Activated CD4-positive, alpha-beta T cell treated with anti-CD3 and anti-CD28 coated beads for 36 hours (primary cell): ENCODE measurements around the gene ZNF138. TPM values are rescaled to one million over a fixed set of nuclear protein-coding genes. Genes with fewer than 3 reads are reported as not detected.
"Not testable (repeated sequence)": the region's sequence is repeated elsewhere in the genome, so short reads cannot be mapped to it uniquely, and the experiment has no call there.

ENCODE experiments used
- ATAC-seq: fragments of 200-7000 bp; cut with Tn5 transposase; one replicate; pipeline ENCODE4 v1.10.0; 2021; ENCODE audit warnings: mild to moderate bottlenecking, moderate library complexity
- CTCF ChIA-PET: fragments of 350-600 bp; sonication (Branson Sonifier 250); formaldehyde crosslinking; loops from one replicate; lab custom pipeline; 2021; ENCODE audit warnings: antibody characterized with exemption; lab: Charles Lee
- POLR2A ChIA-PET: fragments of 350-600 bp; sonication (Branson Sonifier 250); formaldehyde crosslinking; loops from one replicate; lab custom pipeline; 2021; ENCODE audit warnings: antibody characterized with exemption, inconsistent platforms; lab: Charles Lee
- DNase-seq: peaks from one replicate; pipeline ENCODE4 v3.0.0-alpha.2; 2020
- H3K27ac Mint-ChIP-seq: one replicate; pipeline ENCODE4 v1.8.0; 2021; ENCODE audit warnings: mixed read lengths
- H3K27me3 Mint-ChIP-seq: one replicate; pipeline ENCODE4 v1.8.0; 2021; ENCODE audit warnings: mixed read lengths
- H3K36me3 Mint-ChIP-seq: one replicate; pipeline ENCODE4 v1.8.0; 2021; ENCODE audit warnings: low read depth, mixed read lengths
- H3K4me1 Mint-ChIP-seq: one replicate; pipeline ENCODE4 v1.8.0; 2021; ENCODE audit warnings: mixed read lengths
- H3K4me3 Mint-ChIP-seq: one replicate; pipeline ENCODE4 v1.8.0; 2021; ENCODE audit warnings: mild to moderate bottlenecking, moderate library complexity, mixed read lengths
- H3K9me3 Mint-ChIP-seq: one replicate; pipeline ENCODE4 v1.8.0; 2021; ENCODE audit warnings: low read depth, mixed read lengths
- intact Hi-C, 2 experiments: fragments of 100-400 bp; cut with DNase I in 1 of 2; cut with micrococcal nuclease in 1 of 2; formaldehyde crosslinking; loops; one replicate each; pipeline versions ENCODE4 v1.14.2 to v1.15.1; 2022 to 2024; cut with DNase I, micrococcal nuclease
- total RNA-seq, 2 experiments: library from RNA; stranded (reverse); gene quantifications; one replicate each; pipeline ENCODE4 v1.2.3, GENCODE V29; 2021

ZNF138 gene
- total RNA-seq, 2 experiments from 2014 or later: 12.0 to 19.6 TPM

DNA sequence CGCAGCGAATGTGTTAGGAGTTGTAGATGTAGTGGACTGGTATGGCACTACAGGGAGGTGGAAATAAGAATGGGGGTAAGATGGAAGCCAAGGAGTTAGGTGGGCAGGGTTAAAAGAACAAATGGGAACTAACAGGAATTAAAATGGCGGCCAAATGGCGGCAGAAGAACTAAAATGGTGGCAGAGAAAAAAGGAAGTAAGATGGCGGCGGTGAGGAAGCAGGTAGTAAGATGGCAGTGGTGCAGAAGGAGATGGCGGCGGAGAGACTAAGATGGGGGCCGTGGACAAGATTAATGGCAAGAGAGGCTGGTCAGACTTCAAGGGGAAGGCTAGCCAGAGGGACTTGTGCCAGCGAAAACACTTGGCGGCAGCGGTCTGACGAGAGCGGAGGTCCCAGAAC is 44.5 kb downstream of the ZNF138 start:
- DNase-seq (no peak), ATAC-seq (no peak)
- Mint-ChIP-seq H3K4me1 (no peaks in the 10 kb centered on the region), H3K36me3 (peaks cover 9% of the 10 kb centered on the region), H3K27ac (no peak overlapping the region), H3K27me3 (no peaks in the 10 kb centered on the region), H3K4me3 (no peak overlapping the region), H3K9me3 (peaks cover 30% of the 10 kb centered on the region)
- POLR2A ChIA-PET: no interaction called here
- intact Hi-C loops: no loop called here
- CTCF ChIA-PET: no interaction called here

DNA sequence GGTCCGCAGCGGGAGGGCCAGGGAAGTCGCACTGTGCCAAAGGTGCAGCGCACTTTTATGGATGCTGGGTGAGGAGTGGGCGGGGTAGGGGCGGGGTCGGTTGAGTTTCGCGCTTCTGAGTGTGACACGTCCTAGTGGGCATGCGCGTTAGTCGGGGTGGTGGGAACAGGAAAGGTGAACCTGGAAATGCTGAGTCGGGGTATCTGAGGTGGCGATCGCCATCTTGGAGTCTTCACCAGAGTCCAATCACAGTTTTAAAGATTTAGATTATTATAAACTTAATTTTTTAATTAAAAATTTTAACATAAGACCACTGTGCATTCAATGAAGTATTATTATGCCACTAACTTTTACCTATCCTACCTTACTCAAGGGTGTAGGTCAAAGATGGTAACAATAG is 45.7 kb downstream of the ZNF138 start:
- intact Hi-C loops: no loop called here
- ATAC-seq (no peak), DNase-seq (no peak)
- Mint-ChIP-seq H3K27ac (no peak overlapping the region), H3K4me3 (no peak overlapping the region), H3K27me3 (no peaks in the 10 kb centered on the region), H3K36me3 (peaks cover 5% of the 10 kb centered on the region), H3K4me1 (no peaks in the 10 kb centered on the region), H3K9me3 (peaks cover 23% of the 10 kb centered on the region)
- ChIA-PET CTCF (no interaction called here), POLR2A (no interaction called here)

DNA sequence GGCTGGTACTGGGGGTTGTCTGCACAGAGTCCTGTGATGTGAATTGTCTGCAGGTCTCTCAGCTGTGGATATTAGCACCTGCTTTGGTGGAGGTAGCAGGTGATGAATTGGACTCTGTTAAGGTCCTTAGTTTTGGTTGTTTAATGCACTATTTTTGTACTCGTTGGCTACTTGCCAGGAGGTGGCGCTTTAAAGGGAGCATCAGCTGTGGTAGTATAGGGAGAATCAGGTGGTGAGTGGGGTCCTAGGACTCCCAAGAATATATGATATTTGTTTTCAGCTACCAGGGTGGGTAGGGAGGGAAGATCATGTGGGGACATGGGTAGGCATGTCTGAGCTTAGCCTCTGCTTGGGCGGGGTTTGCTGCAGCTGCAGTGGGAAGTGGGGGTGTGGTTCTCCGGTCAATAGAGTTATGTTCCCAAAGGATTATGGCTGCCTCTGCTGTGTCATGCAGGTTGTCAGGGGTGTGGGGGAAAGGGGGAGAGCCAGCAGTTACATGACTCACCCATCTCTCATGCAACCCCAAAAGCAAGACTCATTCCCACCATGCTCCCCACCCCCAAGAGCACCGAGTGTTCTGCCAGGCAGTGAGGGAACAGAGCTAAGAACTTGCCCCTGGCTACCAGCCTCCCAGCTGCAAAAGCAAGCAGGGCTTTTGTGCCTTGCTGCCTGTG is 55.2 kb downstream of the ZNF138 start:
- Mint-ChIP-seq H3K27me3 (no peaks in the 10 kb centered on the region), H3K9me3 (peaks cover 15% of the 10 kb centered on the region), H3K4me3 (no peak overlapping the region), H3K27ac (no peak overlapping the region), H3K36me3 (peaks cover 3% of the 10 kb centered on the region), H3K4me1 (no peaks in the 10 kb centered on the region)
- no peak for ATAC-seq
- ChIA-PET CTCF (interaction anchor here (0.8 kb wide), 1 partner anchor 597 kb away, joined by 3 read pairs; no protein-coding TSS in a partner anchor), POLR2A (no interaction called here)
- no peak for DNase-seq
- intact Hi-C loops: no loop called here

DNA sequence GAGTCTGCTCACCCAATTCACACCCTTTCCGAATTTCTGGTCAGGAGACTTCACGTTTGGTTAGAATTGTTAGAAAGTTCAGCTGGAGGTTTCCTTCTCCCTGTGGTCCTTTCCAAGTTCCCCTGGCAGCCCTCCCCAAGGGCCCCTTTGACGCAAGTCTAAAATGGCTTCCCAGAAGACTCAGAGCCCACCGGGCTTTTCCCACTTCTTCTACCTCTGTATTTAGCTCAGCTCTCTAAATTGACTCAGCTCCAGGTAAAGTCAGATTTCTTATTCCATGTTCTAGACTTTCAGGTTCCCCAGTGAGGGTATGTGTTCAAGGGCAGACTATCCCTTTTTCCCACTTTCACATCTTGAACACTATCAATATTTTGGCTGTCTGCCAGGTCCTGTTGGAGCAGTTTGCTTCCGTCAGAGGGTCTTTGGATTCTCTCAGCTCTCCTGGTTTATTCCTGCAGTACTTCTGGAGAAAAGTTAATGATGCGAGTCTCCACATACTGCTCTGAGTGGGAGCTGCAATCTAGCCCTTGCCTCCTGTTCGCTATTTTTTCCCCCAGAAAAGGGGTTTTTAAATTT is 55.8 kb downstream of the ZNF138 start:
- H3K27ac Mint-ChIP-seq: no peak overlapping the region
- ATAC-seq: no peak
- ChIA-PET POLR2A (no interaction called here), CTCF (interaction anchor here (0.8 kb wide), 1 partner anchor 596 kb away, joined by 3 read pairs; no protein-coding TSS in a partner anchor)
- H3K9me3 Mint-ChIP-seq: peaks cover 13% of the 10 kb centered on the region
- H3K4me3 Mint-ChIP-seq: no peak overlapping the region
- intact Hi-C loops: no loop called here
- peaks cover 3% of the 10 kb centered on the region for H3K36me3 Mint-ChIP-seq
- H3K4me1 Mint-ChIP-seq: no peaks in the 10 kb centered on the region
- DNase-seq: no peak
- no peaks in the 10 kb centered on the region for H3K27me3 Mint-ChIP-seq

DNA sequence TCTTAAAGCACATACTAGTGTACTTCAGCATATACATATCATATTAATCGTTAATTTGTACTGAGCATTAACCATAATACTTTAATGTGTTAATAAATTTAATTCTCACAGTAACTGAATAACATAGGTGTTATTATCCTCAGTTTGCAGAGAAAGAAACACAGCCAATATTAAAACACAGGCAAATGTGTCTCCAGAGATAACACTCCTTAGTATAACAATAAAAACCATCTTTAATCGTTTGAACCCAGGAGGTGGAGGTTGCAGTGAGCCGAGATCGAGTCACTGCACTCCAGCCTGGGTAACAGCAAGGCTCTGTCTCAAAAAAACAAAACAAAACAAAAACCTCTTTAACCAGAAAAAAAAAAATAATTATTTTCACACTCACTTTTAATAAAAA is 59.5 kb downstream of the ZNF138 start:
- no peak overlapping the region for H3K4me3 Mint-ChIP-seq
- CTCF ChIA-PET: no interaction called here
- intact Hi-C loops: no loop called here
- POLR2A ChIA-PET: no interaction called here
- peaks cover 5% of the 10 kb centered on the region for H3K9me3 Mint-ChIP-seq
- no peaks in the 10 kb centered on the region for H3K4me1 Mint-ChIP-seq
- H3K27ac Mint-ChIP-seq: no peak overlapping the region
- H3K36me3 Mint-ChIP-seq: peaks cover 3% of the 10 kb centered on the region
- DNase-seq (no peak), ATAC-seq (no peak)
- no peaks in the 10 kb centered on the region for H3K27me3 Mint-ChIP-seq

DNA sequence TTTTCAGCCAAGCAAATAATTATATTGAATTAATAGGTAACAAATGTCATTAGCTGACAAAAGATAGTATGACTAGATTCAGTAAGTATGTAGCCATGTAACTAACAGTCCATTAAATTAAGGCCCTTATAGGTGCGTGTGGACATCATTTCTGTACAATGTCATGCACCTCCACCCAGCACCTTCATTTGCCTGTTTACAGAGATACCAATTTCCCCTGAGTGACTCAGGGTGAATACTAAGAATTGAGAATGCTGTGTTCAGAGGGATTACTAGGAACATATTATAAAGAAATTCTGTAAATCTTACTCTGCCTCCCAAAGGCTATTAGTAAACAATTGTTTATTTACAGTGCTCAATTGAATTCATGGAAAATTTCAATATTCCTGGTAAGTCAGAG is 60.7 kb downstream of the ZNF138 start:
- POLR2A ChIA-PET: no interaction called here
- intact Hi-C loops: no loop called here
- Mint-ChIP-seq H3K27ac (no peak overlapping the region), H3K9me3 (no peaks in the 10 kb centered on the region), H3K27me3 (no peaks in the 10 kb centered on the region), H3K36me3 (no peaks in the 10 kb centered on the region), H3K4me3 (no peak overlapping the region), H3K4me1 (no peaks in the 10 kb centered on the region)
- DNase-seq: no peak
- no peak for ATAC-seq
- CTCF ChIA-PET: no interaction called here

DNA sequence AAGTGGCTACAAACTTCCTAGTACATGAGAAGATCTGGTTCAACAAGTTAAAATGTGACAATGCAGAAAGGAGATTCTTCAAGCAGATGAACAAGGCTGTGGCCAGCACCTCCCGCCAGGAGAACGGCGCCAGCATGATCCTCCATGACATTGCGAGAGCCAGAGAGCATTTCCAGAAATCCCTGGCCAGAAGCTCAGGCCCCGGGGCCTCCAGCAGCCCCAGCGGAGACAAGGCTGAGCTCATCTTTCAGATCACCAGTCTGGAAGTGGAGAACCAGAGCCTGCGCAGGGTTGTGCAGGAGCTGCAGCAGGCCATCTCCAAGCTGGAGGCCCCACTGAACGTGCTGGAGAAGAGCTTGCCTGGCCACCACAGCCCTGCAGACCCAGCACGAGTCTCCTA is 68.8 kb downstream of the ZNF138 start:
- POLR2A ChIA-PET: no interaction called here
- H3K9me3 Mint-ChIP-seq: peaks cover 2% of the 10 kb centered on the region
- H3K4me1 Mint-ChIP-seq: no peaks in the 10 kb centered on the region
- no peak overlapping the region for H3K4me3 Mint-ChIP-seq
- CTCF ChIA-PET: no interaction called here
- intact Hi-C loops: no loop called here
- H3K27me3 Mint-ChIP-seq: no peaks in the 10 kb centered on the region
- DNase-seq (no peak), ATAC-seq (no peak)
- H3K36me3 Mint-ChIP-seq: no peaks in the 10 kb centered on the region
- H3K27ac Mint-ChIP-seq: no peak overlapping the region

DNA sequence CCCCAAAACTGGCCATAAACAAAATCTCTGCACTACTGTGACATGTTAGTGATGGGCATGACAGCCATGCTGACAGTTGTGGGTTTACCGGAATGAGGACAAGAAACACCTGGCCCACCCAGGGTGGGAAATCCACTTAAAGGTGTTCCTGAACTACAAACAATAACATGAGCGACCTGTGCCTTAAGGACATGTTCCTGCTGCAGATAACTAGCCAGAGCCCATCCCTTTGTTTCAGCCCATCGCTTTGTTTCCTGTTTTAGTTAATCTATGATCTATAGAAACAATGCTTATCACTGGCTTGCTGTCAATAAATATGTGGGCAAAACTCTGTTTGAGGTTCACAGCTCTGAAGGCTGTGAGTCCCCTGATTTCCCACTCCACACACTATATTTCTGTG is 69.3 kb downstream of the ZNF138 start:
- ATAC-seq, H3K4me3 Mint-ChIP-seq, H3K9me3 Mint-ChIP-seq, DNase-seq, CTCF ChIA-PET, H3K36me3 Mint-ChIP-seq, H3K27me3 Mint-ChIP-seq, H3K27ac Mint-ChIP-seq, POLR2A ChIA-PET, intact Hi-C loops, H3K4me1 Mint-ChIP-seq: not testable (repeated sequence)

DNA sequence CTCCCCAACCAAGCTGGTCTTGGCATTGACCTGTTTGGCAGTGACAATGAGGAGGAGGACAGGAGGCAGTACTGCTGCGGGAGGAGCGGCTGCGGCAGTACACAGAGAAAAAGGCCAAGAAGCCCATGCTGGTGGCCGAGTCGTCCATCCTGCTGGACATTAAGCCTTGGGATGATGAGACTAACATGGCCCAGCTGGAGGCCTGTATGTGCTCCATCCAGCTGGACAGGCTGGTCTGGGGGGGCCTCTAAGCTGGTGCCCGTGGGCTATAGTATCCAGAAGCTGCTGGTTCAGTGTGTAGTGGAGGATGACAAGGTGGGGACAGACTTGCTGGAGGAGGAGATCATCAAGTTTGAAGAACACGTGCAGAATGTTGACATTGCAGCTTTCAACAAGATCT is 69.7 kb downstream of the ZNF138 start:
- peaks cover 2% of the 10 kb centered on the region for H3K9me3 Mint-ChIP-seq
- no peaks in the 10 kb centered on the region for H3K4me1 Mint-ChIP-seq
- no peaks in the 10 kb centered on the region for H3K36me3 Mint-ChIP-seq
- CTCF ChIA-PET: no interaction called here
- ATAC-seq (no peak), DNase-seq (no peak)
- H3K27ac Mint-ChIP-seq: no peak overlapping the region
- intact Hi-C loops: no loop called here
- POLR2A ChIA-PET: no interaction called here
- no peaks in the 10 kb centered on the region for H3K27me3 Mint-ChIP-seq
- H3K4me3 Mint-ChIP-seq: no peak overlapping the region

DNA sequence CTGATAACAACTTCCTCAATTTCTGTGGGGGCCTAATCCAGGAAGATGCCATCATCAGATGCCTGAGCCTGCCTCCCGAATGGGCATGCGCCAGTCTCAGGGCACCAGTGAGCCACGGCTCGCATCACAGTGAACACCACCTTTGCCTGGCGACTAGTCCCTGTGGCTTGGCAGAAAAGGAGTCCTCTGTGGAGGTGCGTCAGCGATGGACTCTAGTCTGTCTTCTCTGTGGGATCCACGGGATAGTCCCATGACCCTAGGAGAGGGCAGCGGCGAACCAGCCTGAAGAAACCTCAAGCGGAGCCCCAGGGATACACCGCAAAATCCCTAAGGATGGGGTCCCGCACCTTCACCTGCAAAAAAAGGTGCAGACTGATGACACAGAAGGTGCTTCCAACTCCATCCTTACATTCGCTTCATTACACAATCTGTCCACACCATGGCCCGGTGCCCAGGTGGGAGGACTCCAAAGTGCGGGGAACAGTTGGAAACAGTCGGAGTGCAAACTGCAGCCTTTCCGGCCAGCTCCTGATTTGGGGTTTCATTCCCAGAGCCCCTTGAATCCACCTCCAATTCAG is 73.7 kb downstream of the ZNF138 start:
- Mint-ChIP-seq H3K4me1 (no peaks in the 10 kb centered on the region), H3K9me3 (peaks cover 2% of the 10 kb centered on the region), H3K36me3 (no peaks in the 10 kb centered on the region), H3K4me3 (no peak overlapping the region), H3K27me3 (no peaks in the 10 kb centered on the region), H3K27ac (no peak overlapping the region)
- intact Hi-C loops: no loop called here
- ATAC-seq: no peak
- ChIA-PET POLR2A (no interaction called here), CTCF (no interaction called here)
- DNase-seq: no peak

DNA sequence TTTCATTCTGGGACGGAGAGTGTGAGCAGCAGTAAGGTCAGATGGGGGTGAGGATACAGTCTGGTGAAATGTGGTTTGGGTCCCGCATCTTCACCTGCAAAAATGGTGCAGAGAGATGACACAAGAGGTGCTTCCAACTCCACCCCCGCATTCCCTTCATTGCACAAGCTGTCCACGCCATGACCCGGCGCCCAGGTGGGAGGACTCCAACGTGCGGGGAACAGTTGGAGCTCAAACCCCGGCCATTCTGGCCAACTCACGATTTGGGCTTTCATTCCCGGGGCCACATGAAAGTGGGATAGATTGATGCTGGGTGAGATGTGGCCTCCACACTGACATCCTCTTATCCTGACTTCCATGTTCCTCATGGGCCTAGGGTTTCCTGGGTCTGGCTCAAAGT is 74.3 kb downstream of the ZNF138 start:
- Mint-ChIP-seq H3K27ac (no peak overlapping the region), H3K4me1 (no peaks in the 10 kb centered on the region)

DNA sequence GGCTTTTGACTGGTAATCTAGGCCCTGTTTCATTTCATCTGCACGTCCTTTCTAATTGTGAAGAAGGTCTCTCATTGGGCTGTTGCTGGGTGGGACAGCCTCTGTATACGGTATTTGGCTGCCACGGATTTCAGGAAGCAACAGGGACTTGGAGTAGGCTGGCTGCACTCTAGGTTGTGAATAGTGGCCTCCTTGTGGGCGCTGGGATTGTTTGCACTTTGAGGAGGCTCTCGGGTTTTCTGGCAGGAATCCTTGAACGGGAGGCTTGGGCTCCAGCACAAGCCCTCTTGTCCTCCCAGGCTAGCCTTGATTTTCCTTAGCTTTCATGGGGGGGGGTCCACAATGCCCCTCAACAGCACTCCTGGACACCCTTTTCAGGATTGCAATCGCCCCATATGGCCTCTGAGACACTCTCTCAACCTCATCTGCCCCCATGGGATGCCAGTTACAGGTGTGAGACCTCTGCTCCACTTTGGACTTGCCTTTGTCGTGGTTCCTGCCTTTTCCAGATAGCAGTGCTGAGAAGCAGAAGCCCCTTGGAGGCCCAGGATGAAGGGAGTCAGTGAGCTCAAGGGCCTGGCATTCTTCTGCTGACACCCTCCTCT is 75.0 kb downstream of the ZNF138 start:
- intact Hi-C loops: no loop called here
- H3K27me3 Mint-ChIP-seq: no peaks in the 10 kb centered on the region

More for the DNA sequence above, 74.3 kb downstream of the ZNF138 start:
- Mint-ChIP-seq H3K27me3 (no peaks in the 10 kb centered on the region), H3K36me3 (no peaks in the 10 kb centered on the region), H3K4me3 (no peak overlapping the region), H3K9me3 (peaks cover under 1% of the 10 kb centered on the region)
- no peak for DNase-seq
- CTCF ChIA-PET: no interaction called here
- intact Hi-C loops: no loop called here
- POLR2A ChIA-PET: no interaction called here
- no peak for ATAC-seq

More for the DNA sequence above, 75.0 kb downstream of the ZNF138 start:
- no peak overlapping the region for H3K27ac Mint-ChIP-seq
- ATAC-seq (no peak), DNase-seq (no peak)
- no peaks in the 10 kb centered on the region for H3K4me1 Mint-ChIP-seq
- no peaks in the 10 kb centered on the region for H3K9me3 Mint-ChIP-seq
- ChIA-PET POLR2A (no interaction called here), CTCF (no interaction called here)
- H3K4me3 Mint-ChIP-seq: no peak overlapping the region
- H3K36me3 Mint-ChIP-seq: no peaks in the 10 kb centered on the region
